Uterus (tissue), 2 donors: Measurements from ENCODE around the gene FAM47E.

Experiments used
- POLR2A ChIP-seq, 2 donors: fragments of 450-650 bp; IDR thresholded peaks; one replicate each; pipeline ENCODE4 v1.6.1; 2016; ENCODE audit warnings: antibody characterized with exemption in 2 of 2, mild to moderate bottlenecking in 1 of 2, moderate library complexity in 1 of 2
- TF ChIP-seq, protein P1 (sequence below), 4 experiments: fragments of 200-600 bp in 2 of 4; fragments of 450-650 bp in 2 of 4; sonication (generic) in 2 of 4; IDR thresholded peaks; one replicate each; pipeline ENCODE4 v1.5.1; 2016 to 2019; ENCODE audit warnings: antibody characterized with exemption in 4 of 4, mild to moderate bottlenecking in 2 of 4, moderate library complexity in 1 of 4

- no peak for TF ChIP-seq POLR2A (IDR thresholded peaks at IDR 0.05)
- TF ChIP-seq, protein P1, sequence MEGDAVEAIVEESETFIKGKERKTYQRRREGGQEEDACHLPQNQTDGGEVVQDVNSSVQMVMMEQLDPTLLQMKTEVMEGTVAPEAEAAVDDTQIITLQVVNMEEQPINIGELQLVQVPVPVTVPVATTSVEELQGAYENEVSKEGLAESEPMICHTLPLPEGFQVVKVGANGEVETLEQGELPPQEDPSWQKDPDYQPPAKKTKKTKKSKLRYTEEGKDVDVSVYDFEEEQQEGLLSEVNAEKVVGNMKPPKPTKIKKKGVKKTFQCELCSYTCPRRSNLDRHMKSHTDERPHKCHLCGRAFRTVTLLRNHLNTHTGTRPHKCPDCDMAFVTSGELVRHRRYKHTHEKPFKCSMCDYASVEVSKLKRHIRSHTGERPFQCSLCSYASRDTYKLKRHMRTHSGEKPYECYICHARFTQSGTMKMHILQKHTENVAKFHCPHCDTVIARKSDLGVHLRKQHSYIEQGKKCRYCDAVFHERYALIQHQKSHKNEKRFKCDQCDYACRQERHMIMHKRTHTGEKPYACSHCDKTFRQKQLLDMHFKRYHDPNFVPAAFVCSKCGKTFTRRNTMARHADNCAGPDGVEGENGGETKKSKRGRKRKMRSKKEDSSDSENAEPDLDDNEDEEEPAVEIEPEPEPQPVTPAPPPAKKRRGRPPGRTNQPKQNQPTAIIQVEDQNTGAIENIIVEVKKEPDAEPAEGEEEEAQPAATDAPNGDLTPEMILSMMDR (IDR thresholded peaks at IDR 0.05): no peak
Observed at GRCh38 chr4:76216975-76217814, 34.3 kb upstream of the FAM47E start.
